IMR-90 (cell line): ENCODE results near the gene MYH11. TPM values are rescaled to one million over a fixed set of nuclear protein-coding genes. Genes with fewer than 3 reads are reported as not detected.

Source experiments
- ATAC-seq: fragments of 200-7000 bp; cut with Tn5 transposase; 2 replicates; pipeline ENCODE4 v1.9.1; 2020; ENCODE audit warnings: low read depth, mild to moderate bottlenecking, moderate library complexity
- BruUV-seq: library from RNA; stranded (reverse); fragments of 400-500 nt; replicated peaks from 2 replicates; lab custom pipeline; 2021; lab: Mats Ljungman, UMichigan
- CTCF ChIA-PET: fragments of 300-600 bp; formaldehyde crosslinking; extraction: SDS; loops from one replicate; lab custom pipeline; 2021; ENCODE audit warnings: antibody characterized with exemption; lab: Yijun Ruan, JAX
- POLR2A ChIA-PET: fragments of 300-600 bp; sonication (Branson Sonifier 250); formaldehyde crosslinking; loops from one replicate; lab custom pipeline; 2022; ENCODE audit warnings: antibody characterized with exemption; ENCODE audit not compliant: unreplicated experiment; lab: Charles Lee
- DNase-seq: peaks from one replicate; pipeline ENCODE4 v3.0.0; 2013
- H2AFZ ChIP-seq: replicated peaks from 2 replicates; pipeline ENCODE3; 2013; ENCODE audit warnings: low read length, mild to moderate bottlenecking; ENCODE audit not compliant: poor library complexity
- H2AK5ac ChIP-seq: 2 replicates; pipeline ENCODE4 v1.6.1; 2013; ENCODE audit warnings: low read depth, low read length, inconsistent platforms
- H2AK9ac ChIP-seq: replicated peaks from 2 replicates; pipeline ENCODE3; 2013; ENCODE audit warnings: mild to moderate bottlenecking, low read depth, low read length, moderate library complexity; ENCODE audit not compliant: poor library complexity
- H2BK120ac ChIP-seq: 2 replicates; pipeline ENCODE4 v1.6.1; 2013; ENCODE audit warnings: low read depth, low read length, inconsistent platforms
- H2BK15ac ChIP-seq: 3 replicates; pipeline ENCODE4 v1.6.1; 2013; ENCODE audit warnings: low read depth, low read length, inconsistent platforms
- H2BK20ac ChIP-seq: 2 replicates; pipeline ENCODE4 v1.6.1; 2013; ENCODE audit warnings: low read depth, mild to moderate bottlenecking, inconsistent platforms, low read length, moderate library complexity
- H2BK5ac ChIP-seq: 2 replicates; pipeline ENCODE4 v1.6.1; 2013; ENCODE audit warnings: mild to moderate bottlenecking, low read depth, low read length, inconsistent platforms; ENCODE audit not compliant: poor library complexity, severe bottlenecking
- H3K14ac ChIP-seq: replicated peaks from 2 replicates; pipeline ENCODE4 v1.6.1; 2013; ENCODE audit warnings: low read depth, low read length, inconsistent platforms
- H3K18ac ChIP-seq: 2 replicates; pipeline ENCODE4 v1.6.1; 2013; ENCODE audit warnings: low read depth, low read length, control low read depth
- H3K23ac ChIP-seq: 2 replicates; pipeline ENCODE4 v1.6.1; 2013; ENCODE audit warnings: low read depth, low read length, inconsistent platforms
- H3K27ac ChIP-seq: 2 replicates; pipeline ENCODE4 v1.5.1; 2013; ENCODE audit warnings: mild to moderate bottlenecking, control low read depth, low read length; ENCODE audit not compliant: insufficient read depth
- H3K27me3 ChIP-seq: 2 replicates; pipeline ENCODE4 v1.6.1; 2013; ENCODE audit warnings: low read length; ENCODE audit not compliant: control insufficient read depth, insufficient read depth
- H3K36me3 ChIP-seq: 2 replicates; pipeline ENCODE4 v1.6.1; 2013; ENCODE audit warnings: low read length, mixed read lengths; ENCODE audit not compliant: control insufficient read depth, insufficient read depth
- H3K4ac ChIP-seq: 2 replicates; pipeline ENCODE4 v1.6.1; 2013; ENCODE audit warnings: low read depth, low read length, inconsistent platforms
- H3K4me1 ChIP-seq: 2 replicates; pipeline ENCODE4 v1.6.1; 2013; ENCODE audit warnings: low read length, mixed read lengths; ENCODE audit not compliant: control insufficient read depth, insufficient read depth
- H3K4me2 ChIP-seq: 2 replicates; pipeline ENCODE4 v1.6.1; 2013; ENCODE audit warnings: low read depth, mild to moderate bottlenecking, control low read depth, low read length, moderate library complexity
- H3K4me3 ChIP-seq: 2 replicates; pipeline ENCODE4 v1.5.1; 2013; ENCODE audit warnings: low read depth, mild to moderate bottlenecking, control low read depth, low read length, moderate library complexity; ENCODE audit not compliant: insufficient read depth
- H3K56ac ChIP-seq: 2 replicates; pipeline ENCODE4 v1.6.1; 2013; ENCODE audit warnings: low read length, inconsistent platforms; ENCODE audit not compliant: insufficient read depth; ENCODE audit errors: extremely low read depth
- H3K79me1 ChIP-seq, 2 experiments: 2 replicates each; pipeline ENCODE4 v1.6.1; 2013; ENCODE audit warnings: low read length in 2 of 2, inconsistent platforms in 1 of 2, low read depth in 1 of 2
- H3K9ac ChIP-seq: 2 replicates; pipeline ENCODE4 v1.6.1; 2013; ENCODE audit warnings: low read depth, low read length, control low read depth
- H3K9me1 ChIP-seq: 2 replicates; pipeline ENCODE4 v1.6.1; 2013; ENCODE audit warnings: low read length, inconsistent platforms; ENCODE audit not compliant: insufficient read depth
- H3K9me3 ChIP-seq: 2 replicates; pipeline ENCODE4 v1.6.1; 2013; ENCODE audit warnings: low read length; ENCODE audit not compliant: control insufficient read depth, insufficient read depth
- H4K20me1 ChIP-seq: 2 replicates; pipeline ENCODE4 v1.6.1; 2013; ENCODE audit warnings: low read length, inconsistent platforms; ENCODE audit not compliant: insufficient read depth
- H4K5ac ChIP-seq: 2 replicates; pipeline ENCODE4 v1.6.1; 2013; ENCODE audit warnings: mild to moderate bottlenecking, low read depth, low read length, control low read depth
- H4K8ac ChIP-seq, 2 experiments: 2 replicates each; pipeline ENCODE4 v1.6.1; 2013; ENCODE audit warnings: low read depth in 2 of 2, low read length in 2 of 2, control low read depth in 1 of 2, inconsistent platforms in 1 of 2
- H4K91ac ChIP-seq: 2 replicates; pipeline ENCODE4 v1.6.1; 2013; ENCODE audit warnings: low read depth, low read length, inconsistent platforms; ENCODE audit not compliant: insufficient read depth
- CEBPB ChIP-seq: IDR thresholded peaks from 2 replicates; pipeline ENCODE4 v1.6.1; 2012; ENCODE audit warnings: low read depth, low read length, improper control_type of control experiment
- ELK1 ChIP-seq: fragments of 150-350 bp; IDR thresholded peaks from 2 replicates; pipeline ENCODE4 v1.6.1; 2016; ENCODE audit warnings: low read depth, mild to moderate bottlenecking, low read length, moderate library complexity, borderline replicate concordance
- RAD21 ChIP-seq: IDR thresholded peaks from 2 replicates; pipeline ENCODE4 v1.6.1; 2012; ENCODE audit warnings: low read length, improper control_type of control experiment
- RCOR1 ChIP-seq: IDR thresholded peaks from 2 replicates; pipeline ENCODE4 v1.6.1; 2012; ENCODE audit warnings: mild to moderate bottlenecking, low read length, improper control_type of control experiment; ENCODE audit not compliant: insufficient replicate concordance
- WGBS, 2 experiments: methylation state at CpG; one replicate each; pipeline versions ENCODE4 v1.1.5 to v1.1.7; 2013; ENCODE audit warnings: missing lambda C conversion rate in 2 of 2; ENCODE audit not compliant: insufficient read length in 1 of 2; ENCODE audit errors: extremely low coverage in 2 of 2; 5-methylcytosine and 5-hydroxymethylcytosine counted together
- dilution Hi-C: fragments of 300-500 bp; cut with HindIII; formaldehyde crosslinking; loops from one replicate; pipeline ENCODE4 v1.14.3; 2018; ENCODE audit warnings: low sequenced_read_pairs; ENCODE audit not compliant: unreplicated experiment
- in situ Hi-C: fragments of 300-500 bp; cut with MboI; formaldehyde crosslinking; loops from 3 replicates; pipeline ENCODE4 v1.14.3; 2019; ENCODE audit warnings: low sequenced_read_pairs, inconsistent platforms, mixed read lengths
- intact Hi-C: fragments of 100-400 bp; cut with micrococcal nuclease; formaldehyde crosslinking; loops from 2 replicates; pipeline ENCODE4 v1.10.0; 2022
- polyA plus RNA-seq, 3 experiments: library from polyadenylated mRNA; depleted of rRNA; stranded (reverse); fragments of >200 nt; gene quantifications; 2 replicates each; pipeline ENCODE4 v1.2.3, GENCODE V29; 2012; ENCODE audit warnings: low replicate concordance in 1 of 3
- total RNA-seq: library from RNA; depleted of rRNA; stranded (reverse); fragments of >200 nt; gene quantifications from 2 replicates; pipeline ENCODE4 v1.2.3, GENCODE V29; 2012

Gene MYH11
- total and polyA plus RNA-seq, 2 of the 4 experiments (the other 2 are of a cell fraction), result under 0.01 to 0.12 TPM

GRCh38 chr16:15691046-15691445, 165.8 kb downstream of the MYH11 start:
- Histone ChIP-seq H4K8ac (no peak overlapping the region), H3K36me3 (peaks cover 54% of the 10 kb centered on the region), H3K14ac (no peak overlapping the region), H3K56ac (no peak overlapping the region), H3K9me1 (no peaks in the 10 kb centered on the region; the same call in 1 of the 2 replicates), H3K9me3 (no peaks in the 10 kb centered on the region), H3K23ac (no peak overlapping the region), H3K79me1 (peaks cover 3 to 20% of the 10 kb centered on the region in 2 experiments; a peak in 3 of 4 replicates), H3K4me2 (no peak overlapping the region), H4K20me1 (no peaks in the 10 kb centered on the region; the same call in 1 of the 2 replicates), H2BK20ac (no peak overlapping the region; the same call in 1 of the 2 replicates), H2AK9ac (peak overlapping the region; percentile 90), H3K27ac (no peak overlapping the region), H2AFZ (no peak overlapping the region), H4K5ac (no peak overlapping the region), H3K9ac (no peak overlapping the region), H3K4me1 (no peaks in the 10 kb centered on the region), H3K18ac (no peak overlapping the region), H3K27me3 (no peaks in the 10 kb centered on the region), H3K4me3 (no peak overlapping the region), H4K91ac (no peak overlapping the region), H2BK120ac (no peak overlapping the region), H3K4ac (no peak overlapping the region), H2AK5ac (peak overlapping the region; percentile 31; the same call in 1 of the 2 replicates), H2BK5ac (no peak overlapping the region), H2BK15ac (no peak overlapping the region)
- ChIA-PET POLR2A (no interaction called here), CTCF (interaction anchor here (1.3 kb wide), 1 partner anchor 9 kb away, joined by 5 read pairs; no protein-coding TSS in a partner anchor)
- in situ Hi-C loops (loop anchor here (5.0 kb wide), 1 partner anchor 49 kb away; the partner anchor contains the start of gene MARF1), intact Hi-C loops (no loop called here), dilution Hi-C loops (no loop called here)
- ATAC-seq, result no peak
- no peak for DNase-seq
- BruUV-seq, result no TSS peak
- 88% methylated on average over 5 of the region's 10 CpGs; no CpG with 5 or more reads in 1 of the 2 experiments for WGBS, 2 experiments
- TF ChIP-seq ELK1, result no peak
- TF ChIP-seq RAD21, result no peak
- no peak for TF ChIP-seq RCOR1
- TF ChIP-seq CEBPB, result no peak
